ES-I3 (cell line): ENCODE data around the gene UBXN1.
A peak's percentile ranks its signal among the peaks of the same experiment; 100 is the strongest.
"Not testable (repeated sequence)": the region's sequence is repeated elsewhere in the genome, so short reads cannot be mapped to it uniquely, and the experiment has no call there.

ENCODE experiments used
- H3K36me3 ChIP-seq: 2 replicates; pipeline ENCODE4 v1.6.1; 2013; ENCODE audit warnings: mild to moderate bottlenecking, low read length, control low read depth, moderate library complexity; ENCODE audit not compliant: insufficient read depth
- H3K4me1 ChIP-seq: 2 replicates; pipeline ENCODE4 v1.6.1; 2013; ENCODE audit warnings: mild to moderate bottlenecking, control low read depth, low read length; ENCODE audit not compliant: insufficient read depth
- H3K9ac ChIP-seq: 2 replicates; pipeline ENCODE4 v1.6.1; 2013; ENCODE audit warnings: low read depth, mild to moderate bottlenecking, low read length, moderate library complexity
- H3K9me3 ChIP-seq: 2 replicates; pipeline ENCODE4 v1.6.1; 2013; ENCODE audit warnings: mild to moderate bottlenecking, low read length, moderate library complexity; ENCODE audit not compliant: control insufficient read depth, insufficient read depth

Gene UBXN1

GRCh38 chr11:62702246-62702645 is 23.4 kb upstream of the UBXN1 start:
- no peaks in the 10 kb centered on the region; the same call in 1 of the 2 replicates for H3K36me3 ChIP-seq
- no peaks in the 10 kb centered on the region for H3K4me1 ChIP-seq
- no peaks in the 10 kb centered on the region for H3K9me3 ChIP-seq
- H3K9ac ChIP-seq = no peak overlapping the region

GRCh38 chr11:62694455-62695167 is 15.7 kb upstream of the UBXN1 start:
- no peak overlapping the region for H3K9ac ChIP-seq
- H3K36me3 ChIP-seq = peaks cover 8% of the 10 kb centered on the region
- peaks cover 8% of the 10 kb centered on the region; the same call in 1 of the 2 replicates for H3K4me1 ChIP-seq
- H3K9me3 ChIP-seq = no peaks in the 10 kb centered on the region

- H3K9ac ChIP-seq, H3K9me3 ChIP-seq, H3K36me3 ChIP-seq: not testable (repeated sequence)
- peaks cover 15% of the 10 kb centered on the region for H3K4me1 ChIP-seq
Measured at GRCh38 chr11:62693624-62694023, 14.8 kb upstream of the UBXN1 start.

GRCh38 chr11:62689421-62690183 is 10.7 kb upstream of the UBXN1 start, which contains the start of gene LRRN4CL:
Gene LRRN4CL (minus strand): TSS chr11:62689530. CDS start chr11:62688508, 1,022 bp downstream.
- Histone ChIP-seq H3K9me3 (no peaks in the 10 kb centered on the region), H3K4me1 (peaks cover 18% of the 10 kb centered on the region), H3K9ac (no peak within 1 kb of the TSS), H3K36me3 (peaks cover 8% of the 10 kb centered on the region)

- H3K9me3 ChIP-seq = no peaks in the 10 kb centered on the region
- no peak overlapping the region for H3K9ac ChIP-seq
- H3K4me1 ChIP-seq = peaks cover 18% of the 10 kb centered on the region
- H3K36me3 ChIP-seq = peaks cover 8% of the 10 kb centered on the region
Measured at GRCh38 chr11:62688491-62688890, 9.6 kb upstream of the UBXN1 start.

- H3K36me3 ChIP-seq = peaks cover 8% of the 10 kb centered on the region
- peaks cover 18% of the 10 kb centered on the region for H3K4me1 ChIP-seq
- H3K9ac ChIP-seq = no peak overlapping the region
- no peaks in the 10 kb centered on the region for H3K9me3 ChIP-seq
Measured at GRCh38 chr11:62687508-62688396, 8.9 kb upstream of the UBXN1 start.

- no peaks in the 10 kb centered on the region for H3K9me3 ChIP-seq
- H3K36me3 ChIP-seq = no peaks in the 10 kb centered on the region
- H3K4me1 ChIP-seq = no peaks in the 10 kb centered on the region
- H3K9ac ChIP-seq = no peak overlapping the region
Measured at GRCh38 chr11:62682518-62682917, 3.6 kb upstream of the UBXN1 start.

GRCh38 chr11:62680825-62681240 is 2.0 kb upstream of the UBXN1 start:
- no peaks in the 10 kb centered on the region for H3K4me1 ChIP-seq
- no peak overlapping the region for H3K9ac ChIP-seq
- no peaks in the 10 kb centered on the region for H3K36me3 ChIP-seq
- H3K9me3 ChIP-seq = no peaks in the 10 kb centered on the region

- no peaks in the 10 kb centered on the region for H3K36me3 ChIP-seq
- H3K9me3 ChIP-seq = no peaks in the 10 kb centered on the region
- no peaks in the 10 kb centered on the region for H3K4me1 ChIP-seq
- H3K9ac ChIP-seq = peak overlapping the region; percentile 67
Measured at GRCh38 chr11:62678433-62678769, 472 bp downstream of the UBXN1 start.

- H3K9me3 ChIP-seq = no peaks in the 10 kb centered on the region
- peak overlapping the region; percentile 67; the same call in 1 of the 2 replicates for H3K9ac ChIP-seq
- H3K4me1 ChIP-seq = no peaks in the 10 kb centered on the region
- H3K36me3 ChIP-seq = 0 out of 2 replicates have a peak, but pooled peaks cover 4% of the 10 kb centered on the region
Measured at GRCh38 chr11:62677714-62678113, 1.2 kb downstream of the UBXN1 start.

- Histone ChIP-seq H3K36me3 (0 out of 2 replicates have a peak, but pooled peaks cover 4% of the 10 kb centered on the region), H3K9me3 (no peaks in the 10 kb centered on the region), H3K4me1 (no peaks in the 10 kb centered on the region), H3K9ac (no peak overlapping the region)
Measured at GRCh38 chr11:62677156-62677555, 1.7 kb downstream of the UBXN1 start.

GRCh38 chr11:62676698-62677097 is 2.2 kb downstream of the UBXN1 start:
- H3K36me3 ChIP-seq = 0 out of 2 replicates have a peak, but pooled peaks cover 4% of the 10 kb centered on the region
- H3K9me3 ChIP-seq = no peaks in the 10 kb centered on the region
- no peak overlapping the region for H3K9ac ChIP-seq
- H3K4me1 ChIP-seq = no peaks in the 10 kb centered on the region

GRCh38 chr11:62675415-62675814 is 3.5 kb downstream of the UBXN1 start:
- not testable (repeated sequence) for H3K9ac ChIP-seq, H3K36me3 ChIP-seq, H3K9me3 ChIP-seq, H3K4me1 ChIP-seq

- H3K9me3 ChIP-seq = no peaks in the 10 kb centered on the region
- H3K36me3 ChIP-seq = 0 out of 2 replicates have a peak, but pooled peaks cover 4% of the 10 kb centered on the region
- H3K4me1 ChIP-seq = no peaks in the 10 kb centered on the region
- no peak overlapping the region for H3K9ac ChIP-seq
Measured at GRCh38 chr11:62673196-62673525, 5.7 kb downstream of the UBXN1 start.
